GM18526 (cell line): ENCODE measurements around the gene SPRR2D.

Experiments
- POLR2A ChIP-seq: IDR thresholded peaks from 3 replicates; pipeline ENCODE4 v1.6.1; 2011; ENCODE audit not compliant: insufficient read length; ENCODE audit errors: extremely low read depth

SPRR2D gene

GRCh38 chr1:153028766-153029165 lies 12.2 kb downstream of the SPRR2D start:
- TF ChIP-seq POLR2A: no peak

GRCh38 chr1:153025797-153026196 lies 15.1 kb downstream of the SPRR2D start:
- no peak for TF ChIP-seq POLR2A

- no peak for TF ChIP-seq POLR2A
These were observed 16.5 kb downstream of the SPRR2D start for GRCh38 chr1:153024413-153024812.

- TF ChIP-seq POLR2A: no peak
These were observed 17.8 kb downstream of the SPRR2D start for GRCh38 chr1:153023109-153023508.

GRCh38 chr1:153001382-153001781 lies 39.5 kb downstream of the SPRR2D start, which contains the start of gene SPRR3:
Gene SPRR3 (plus strand): TSS chr1:153001749. CDS start chr1:153003021, 1,272 bp downstream.
- no peak for TF ChIP-seq POLR2A

GRCh38 chr1:153000294-153000693 lies 40.6 kb downstream of the SPRR2D start:
- no peak for TF ChIP-seq POLR2A

- TF ChIP-seq POLR2A: no peak
These were observed 41.1 kb downstream of the SPRR2D start for GRCh38 chr1:152999818-153000217.

GRCh38 chr1:152998476-152998875 lies 42.4 kb downstream of the SPRR2D start:
- no peak for TF ChIP-seq POLR2A

GRCh38 chr1:152997901-152998300 lies 43.0 kb downstream of the SPRR2D start:
- no peak for TF ChIP-seq POLR2A

GRCh38 chr1:152996633-152997400 lies 44.1 kb downstream of the SPRR2D start:
- no peak for TF ChIP-seq POLR2A

GRCh38 chr1:152995842-152996241 lies 45.1 kb downstream of the SPRR2D start:
- TF ChIP-seq POLR2A: no peak

GRCh38 chr1:152993186-152993585 lies 47.7 kb downstream of the SPRR2D start:
- no peak for TF ChIP-seq POLR2A
